Vagina (tissue), 2 donors: ENCODE measurements around the gene SOCS2.

Source experiments
- POLR2AphosphoS5 ChIP-seq, 2 donors: sonication (generic); formaldehyde crosslinking; IDR thresholded peaks; one replicate each; pipeline ENCODE4 v1.9.0; 2017; ENCODE audit warnings: antibody characterized with exemption in 2 of 2, mild to moderate bottlenecking in 2 of 2, low read depth in 1 of 2; ENCODE audit not compliant: insufficient read depth in 1 of 2
- TF ChIP-seq, protein P1 (sequence below), 3 experiments: fragments of 450-650 bp in 2 of 3; fragments of 200-600 bp in 1 of 3; sonication (generic) in 1 of 3; IDR thresholded peaks; one replicate each; pipeline ENCODE4 v1.5.1; 2017 to 2019; ENCODE audit warnings: antibody characterized with exemption in 3 of 3, mild to moderate bottlenecking in 2 of 3, moderate library complexity in 2 of 3

DNA sequence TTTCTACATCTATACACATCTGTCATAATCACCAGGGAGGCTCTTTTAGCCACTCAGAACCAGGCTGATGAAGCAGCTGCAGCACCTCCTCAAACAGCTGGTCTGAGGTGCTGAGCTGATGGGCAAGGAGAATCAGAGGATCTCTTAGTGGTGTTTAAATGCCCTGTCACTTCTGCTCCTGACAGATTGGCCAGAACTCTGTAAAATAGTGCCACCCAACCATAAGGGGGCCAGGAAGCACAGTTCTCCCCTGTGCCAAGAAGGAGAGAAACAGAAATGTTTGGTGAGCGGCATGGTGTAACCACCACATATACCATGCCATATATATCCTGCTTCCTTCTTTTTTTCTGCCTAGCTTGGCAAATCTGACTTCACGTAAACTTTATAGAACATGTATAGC, 12.8 kb downstream of the SOCS2 start:
- TF ChIP-seq, protein P1, sequence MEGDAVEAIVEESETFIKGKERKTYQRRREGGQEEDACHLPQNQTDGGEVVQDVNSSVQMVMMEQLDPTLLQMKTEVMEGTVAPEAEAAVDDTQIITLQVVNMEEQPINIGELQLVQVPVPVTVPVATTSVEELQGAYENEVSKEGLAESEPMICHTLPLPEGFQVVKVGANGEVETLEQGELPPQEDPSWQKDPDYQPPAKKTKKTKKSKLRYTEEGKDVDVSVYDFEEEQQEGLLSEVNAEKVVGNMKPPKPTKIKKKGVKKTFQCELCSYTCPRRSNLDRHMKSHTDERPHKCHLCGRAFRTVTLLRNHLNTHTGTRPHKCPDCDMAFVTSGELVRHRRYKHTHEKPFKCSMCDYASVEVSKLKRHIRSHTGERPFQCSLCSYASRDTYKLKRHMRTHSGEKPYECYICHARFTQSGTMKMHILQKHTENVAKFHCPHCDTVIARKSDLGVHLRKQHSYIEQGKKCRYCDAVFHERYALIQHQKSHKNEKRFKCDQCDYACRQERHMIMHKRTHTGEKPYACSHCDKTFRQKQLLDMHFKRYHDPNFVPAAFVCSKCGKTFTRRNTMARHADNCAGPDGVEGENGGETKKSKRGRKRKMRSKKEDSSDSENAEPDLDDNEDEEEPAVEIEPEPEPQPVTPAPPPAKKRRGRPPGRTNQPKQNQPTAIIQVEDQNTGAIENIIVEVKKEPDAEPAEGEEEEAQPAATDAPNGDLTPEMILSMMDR (IDR thresholded peaks at IDR 0.05) = no peak
- TF ChIP-seq POLR2AphosphoS5 (IDR thresholded peaks at IDR 0.05; ENCODE audit: insufficient read depth in 1 of 2, low read depth in 1 of 2) = no peak
